Embryonic facial prominence (tissue), 1 donor: ENCODE measurements around the gene MYO5A.

ENCODE experiments used
- DNase-seq: peaks from one replicate; pipeline ENCODE4 v3.0.0-alpha.2; 2016; ENCODE audit errors: extremely low spot score

The MYO5A gene

GRCh38 chr15:52329987-52330386 lies 198.7 kb downstream of the MYO5A start:
- no peak for DNase-seq

- no peak for DNase-seq
Measured at GRCh38 chr15:52329150-52329549, 199.5 kb downstream of the MYO5A start.

- no peak for DNase-seq
Measured at GRCh38 chr15:52328680-52329079, 200.0 kb downstream of the MYO5A start.

GRCh38 chr15:52326756-52327155 lies 201.9 kb downstream of the MYO5A start:
- DNase-seq, result no peak

GRCh38 chr15:52324109-52324508 lies 204.6 kb downstream of the MYO5A start:
- DNase-seq, result no peak

- DNase-seq, result no peak
Measured at GRCh38 chr15:52318729-52319500, 209.8 kb downstream of the MYO5A start.

- DNase-seq, result no peak
Measured at GRCh38 chr15:52317688-52318087, 211.0 kb downstream of the MYO5A start.

GRCh38 chr15:52317022-52317421 lies 211.7 kb downstream of the MYO5A start:
- DNase-seq, result no peak

- DNase-seq, result no peak
Measured at GRCh38 chr15:52309154-52309548, 219.5 kb downstream of the MYO5A start.

- no peak for DNase-seq
Measured at GRCh38 chr15:52308446-52309153, 220.1 kb downstream of the MYO5A start.

GRCh38 chr15:52307847-52308246 lies 220.8 kb downstream of the MYO5A start:
- no peak for DNase-seq

- no peak for DNase-seq
Measured at GRCh38 chr15:52306270-52306669, 222.4 kb downstream of the MYO5A start.

- no peak for DNase-seq
Measured at GRCh38 chr15:52303093-52303772, 225.4 kb downstream of the MYO5A start.

- no peak for DNase-seq
Measured at GRCh38 chr15:52301265-52301847, 227.3 kb downstream of the MYO5A start.

- no peak for DNase-seq
Measured at GRCh38 chr15:52295421-52296001, 233.2 kb downstream of the MYO5A start, which contains the start of gene MYO5C. Gene MYO5C (minus strand): TSS chr15:52295804. CDS start chr15:52295636, 168 bp downstream.

GRCh38 chr15:52294881-52295420 lies 233.7 kb downstream of the MYO5A start:
- DNase-seq, result no peak

GRCh38 chr15:52292780-52293392 lies 235.8 kb downstream of the MYO5A start:
- DNase-seq, result no peak

GRCh38 chr15:52291204-52291603 lies 237.5 kb downstream of the MYO5A start:
- no peak for DNase-seq

GRCh38 chr15:52290800-52291199 lies 237.9 kb downstream of the MYO5A start:
- no peak for DNase-seq

- no peak for DNase-seq
Measured at GRCh38 chr15:52290329-52290728, 238.4 kb downstream of the MYO5A start.

GRCh38 chr15:52289629-52290081 lies 239.0 kb downstream of the MYO5A start:
- no peak for DNase-seq
